VCaP (cell line): ENCODE data around the gene IL36B.

Source experiments
- H3K27ac ChIP-seq: fragments of 450-650 bp; 2 replicates; pipeline ENCODE4 v1.5.1; 2017
- CTCF ChIP-seq: fragments of 450-650 bp; conservative IDR thresholded peaks from 2 replicates; pipeline ENCODE4 v1.5.1; 2017; ENCODE audit warnings: mild to moderate bottlenecking, moderate library complexity

Gene IL36B

GRCh38 chr2:113073325-113073834 is 20.7 kb upstream of the IL36B start:
- no peak for TF ChIP-seq CTCF
- peak overlapping the region; percentile 38 for H3K27ac ChIP-seq

GRCh38 chr2:113072584-113072983 is 19.9 kb upstream of the IL36B start:
- no peak for TF ChIP-seq CTCF
- H3K27ac ChIP-seq: no peak overlapping the region

- TF ChIP-seq CTCF: no peak
- peak overlapping the region; percentile 95 for H3K27ac ChIP-seq
Observed at GRCh38 chr2:113070606-113070975, 17.9 kb upstream of the IL36B start.

- TF ChIP-seq CTCF: no peak
- H3K27ac ChIP-seq: peak overlapping the region; percentile 95
Observed at GRCh38 chr2:113069676-113070605, 17.3 kb upstream of the IL36B start.

GRCh38 chr2:113068706-113069485 is 16.2 kb upstream of the IL36B start:
- no peak for TF ChIP-seq CTCF

GRCh38 chr2:113068249-113068648 is 15.6 kb upstream of the IL36B start:
- TF ChIP-seq CTCF: no peak
- H3K27ac ChIP-seq: peak overlapping the region; percentile 95

More at GRCh38 chr2:113068706-113069485, 16.2 kb upstream of the IL36B start:
- H3K27ac ChIP-seq: peak overlapping the region; percentile 95

- H3K27ac ChIP-seq: peak within 1 kb of the TSS; percentile 95
- TF ChIP-seq CTCF: no peak
Observed at GRCh38 chr2:113067681-113068080, 15.0 kb upstream of the IL36B start, which contains the start of gene IL1F10. TSS of gene IL1F10 (plus strand) at chr2:113067970. CDS start at chr2:113072739, 4,769 bp downstream.
